Keratinocyte (primary cell): ENCODE data around the gene ELAPOR1. TPM values are rescaled to one million over a fixed set of nuclear protein-coding genes. Genes with fewer than 3 reads are reported as not detected.

Experiments used
- DNase-seq: peaks from one replicate; pipeline ENCODE4 v3.0.0-alpha.2; 2011; ENCODE audit warnings: low read depth, missing footprints, low spot score
- FAIRE-seq: peaks from 2 replicates; lab custom pipeline; 2011; peaks lifted over from hg19 to GRCh38; lab: Jason Lieb, UNC
- H2AFZ ChIP-seq: 2 replicates; pipeline ENCODE4 v1.6.0; 2012; ENCODE audit warnings: low read length, control low read depth, inconsistent platforms; ENCODE audit not compliant: control insufficient read depth
- H3K27ac ChIP-seq: 2 replicates; pipeline ENCODE4 v1.5.1; 2011; ENCODE audit warnings: low read length; ENCODE audit not compliant: control insufficient read depth, insufficient read depth
- H3K27me3 ChIP-seq: 3 replicates; pipeline ENCODE4 v1.6.0; 2011; ENCODE audit warnings: low read length; ENCODE audit not compliant: control insufficient read depth, insufficient read depth; ENCODE audit errors: extremely low read depth
- H3K36me3 ChIP-seq, 2 experiments: 2 replicates in 1 of 2; 3 replicates in 1 of 2; pipeline ENCODE4 v1.5.1; 2011; ENCODE audit warnings: low read length in 2 of 2, mild to moderate bottlenecking in 1 of 2; ENCODE audit not compliant: control insufficient read depth in 2 of 2, insufficient read depth in 2 of 2; ENCODE audit errors: extremely low read depth in 1 of 2
- H3K4me1 ChIP-seq: 3 replicates; pipeline ENCODE4 v1.5.1; 2011; ENCODE audit warnings: low read length; ENCODE audit not compliant: control insufficient read depth, insufficient read depth; ENCODE audit errors: extremely low read depth
- H3K4me2 ChIP-seq: 3 replicates; pipeline ENCODE4 v1.6.0; 2011; ENCODE audit warnings: low read depth, low read length; ENCODE audit not compliant: control insufficient read depth, insufficient read depth; ENCODE audit errors: extremely low read depth
- H3K4me3 ChIP-seq, 3 experiments: fragments of 200-600 bp in 1 of 3; sonication (generic) in 1 of 3; 2 replicates in 2 of 3; 3 replicates in 1 of 3; pipeline ENCODE4 v1.5.1; 2011 to 2016; ENCODE audit warnings: low read length in 3 of 3, mild to moderate bottlenecking in 3 of 3, control low read depth in 2 of 3, inconsistent platforms in 1 of 3, low read depth in 1 of 3, mixed read lengths in 1 of 3, mixed run types in 1 of 3, moderate library complexity in 1 of 3; ENCODE audit not compliant: control insufficient read depth in 2 of 3, insufficient read depth in 2 of 3; ENCODE audit errors: extremely low read depth in 1 of 3
- H3K79me2 ChIP-seq: 2 replicates; pipeline ENCODE4 v1.6.0; 2012; ENCODE audit warnings: low read length; ENCODE audit not compliant: control insufficient read depth, insufficient read depth
- H3K9ac ChIP-seq: 3 replicates; pipeline ENCODE4 v1.6.0; 2011; ENCODE audit warnings: low read length; ENCODE audit not compliant: control insufficient read depth, insufficient read depth; ENCODE audit errors: extremely low read depth
- H3K9me1 ChIP-seq: 3 replicates; pipeline ENCODE4 v1.6.0; 2011; ENCODE audit warnings: low read length; ENCODE audit not compliant: control insufficient read depth, insufficient read depth; ENCODE audit errors: extremely low read depth
- H3K9me3 ChIP-seq: 2 replicates; pipeline ENCODE4 v1.5.1; 2012; ENCODE audit warnings: low read depth, low read length; ENCODE audit not compliant: control insufficient read depth
- H4K20me1 ChIP-seq: 3 replicates; pipeline ENCODE4 v1.6.0; 2011; ENCODE audit warnings: low read length; ENCODE audit not compliant: control insufficient read depth, insufficient read depth; ENCODE audit errors: extremely low read depth
- CTCF ChIP-seq, 3 experiments: IDR thresholded peaks in 1 of 3; conservative IDR thresholded peaks in 1 of 3; optimal IDR thresholded peaks in 1 of 3; 2 replicates in 2 of 3; 3 replicates in 1 of 3; pipeline versions ENCODE3 to v1.5.1; 2011; ENCODE audit warnings: low read length in 3 of 3, mild to moderate bottlenecking in 3 of 3, moderate library complexity in 2 of 3, control low read depth in 1 of 3, inconsistent platforms in 1 of 3; ENCODE audit not compliant: insufficient read depth in 2 of 3; ENCODE audit errors: extremely low read depth in 1 of 3
- EZH2 ChIP-seq: IDR thresholded peaks from one replicate; pipeline ENCODE4 v1.6.1; 2012; ENCODE audit warnings: inconsistent platforms, mild to moderate bottlenecking, low read length, moderate library complexity
- dilution Hi-C: fragments of 300-500 bp; cut with MboI; formaldehyde crosslinking; loops from one replicate; pipeline ENCODE4 v1.7.0; 2020; ENCODE audit warnings: low sequenced_read_pairs; ENCODE audit not compliant: extremely low pct_ligation_motif_present
- polyA plus RNA-seq, 5 experiments: library from polyadenylated mRNA; depleted of rRNA in 3 of 5; stranded (reverse) in 3 of 5; stranded (forward) in 1 of 5; unstranded in 1 of 5; fragments of >200 nt; gene quantifications; 1 replicate in 1 of 5; 2 replicates in 3 of 5; 3 replicates in 1 of 5; pipeline versions ENCODE4 v1.2.1 to v1.2.3, GENCODE V29; 2011 to 2012; ENCODE audit warnings: missing spikeins in 2 of 5, low read depth in 1 of 5, low replicate concordance in 1 of 5

The ELAPOR1 gene
- polyA plus RNA-seq, 1 donor (not counting 4 experiments of a cell fraction or from before 2014, with no cell fraction given) = 0.24 TPM

GRCh38 chr1:109075531-109076490, 38.1 kb upstream of the ELAPOR1 start, which contains the start of gene TAF13:
TSS of gene TAF13 (minus strand) at chr1:109076003. CDS start at chr1:109075947, 56 bp downstream.
- no peaks in the 10 kb centered on the region for H4K20me1 ChIP-seq
- peak within 1 kb of the TSS; percentile 67 to 91 (median 87) for H3K4me3 ChIP-seq
- H3K27ac ChIP-seq = peak within 1 kb of the TSS; percentile 93
- peaks cover 0 to 2% of the 10 kb centered on the region in 2 experiments for H3K36me3 ChIP-seq
- DNase-seq = no peak
- peak; percentile 17 for FAIRE-seq
- H3K4me1 ChIP-seq = peaks cover 14% of the 10 kb centered on the region
- H3K9me1 ChIP-seq = no peaks in the 10 kb centered on the region
- H3K9ac ChIP-seq = peak within 1 kb of the TSS; percentile 92
- H2AFZ ChIP-seq = peak within 1 kb of the TSS; percentile 78
- H3K9me3 ChIP-seq = no peaks in the 10 kb centered on the region
- no peaks in the 10 kb centered on the region for H3K27me3 ChIP-seq
- peak within 1 kb of the TSS; percentile 97 for H3K4me2 ChIP-seq
- peaks cover 41% of the 10 kb centered on the region for H3K79me2 ChIP-seq
- dilution Hi-C loops = no loop called here
- TF ChIP-seq EZH2 = no peak
- peak in 1 of 3 experiments; percentile 16 for TF ChIP-seq CTCF (optimal IDR thresholded peaks at IDR 0.05 in 1 of 3, IDR thresholded peaks at IDR 0.05 in 1 of 3, conservative IDR thresholded peaks at IDR 0.05 in 1 of 3; ENCODE audit: extremely low read depth in 1 of 3, insufficient read depth in 2 of 3, low read length in 3 of 3)

- TF ChIP-seq CTCF (optimal IDR thresholded peaks at IDR 0.05 in 1 of 3, IDR thresholded peaks at IDR 0.05 in 1 of 3, conservative IDR thresholded peaks at IDR 0.05 in 1 of 3; ENCODE audit: extremely low read depth in 1 of 3, insufficient read depth in 2 of 3, low read length in 3 of 3) = no peak
- no peak for TF ChIP-seq EZH2
- Histone ChIP-seq H3K9me3 (no peaks in the 10 kb centered on the region), H3K9me1 (no peaks in the 10 kb centered on the region), H2AFZ (peak overlapping the region; percentile 39), H3K9ac (no peak overlapping the region), H3K4me2 (no peak overlapping the region), H3K4me3 (no peak overlapping the region), H3K79me2 (peaks cover 20% of the 10 kb centered on the region), H3K27me3 (no peaks in the 10 kb centered on the region), H3K27ac (no peak overlapping the region), H3K36me3 (no peaks in the 10 kb centered on the region), H4K20me1 (no peaks in the 10 kb centered on the region), H3K4me1 (peaks cover 14% of the 10 kb centered on the region)
- DNase-seq (no peak), FAIRE-seq (no peak)
- dilution Hi-C loops = no loop called here
These were observed 35.6 kb upstream of the ELAPOR1 start for GRCh38 chr1:109078317-109078716.
